Measurements from ENCODE around the gene PRKG1.

The PRKG1 gene

GRCh38 chr10:51459476-51459875, 385.2 kb downstream of the PRKG1 start:
- DNase-seq = no peak

DNA sequence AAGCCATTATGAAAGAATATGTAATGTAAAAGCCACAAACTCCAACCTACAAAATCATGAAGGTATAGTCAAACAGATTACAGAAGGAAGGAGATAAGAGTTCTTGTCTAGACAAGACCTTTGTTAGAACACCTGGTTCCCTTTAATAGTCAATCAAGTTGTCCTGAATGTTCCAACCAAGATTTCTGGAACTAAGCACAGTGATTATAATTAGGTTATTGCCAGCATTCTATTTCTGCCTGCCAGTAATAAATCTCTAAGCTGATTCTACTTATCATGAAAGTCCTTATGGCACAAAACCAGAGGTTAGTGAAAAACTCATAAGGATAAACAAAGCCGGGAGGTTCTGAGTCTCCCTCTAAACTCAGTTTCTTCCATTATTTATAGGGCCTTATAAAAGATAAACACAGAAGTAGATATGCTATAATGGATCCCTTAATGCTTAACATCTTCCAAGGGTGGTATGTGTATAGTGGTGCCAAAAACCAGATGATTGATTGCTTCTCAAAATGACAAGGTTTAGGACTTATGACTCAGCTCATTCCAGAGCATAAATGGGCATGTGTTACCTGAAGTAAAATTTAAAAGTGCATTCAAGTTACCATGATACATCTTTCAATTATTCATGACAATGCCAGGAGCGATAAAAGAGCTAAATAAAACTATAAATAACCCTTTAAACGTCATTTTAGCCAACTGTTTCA, 387.9 kb downstream of the PRKG1 start:
- DNase-seq = no peak

- no peak for DNase-seq
Measured at GRCh38 chr10:51468424-51468823, 394.1 kb downstream of the PRKG1 start.

DNA sequence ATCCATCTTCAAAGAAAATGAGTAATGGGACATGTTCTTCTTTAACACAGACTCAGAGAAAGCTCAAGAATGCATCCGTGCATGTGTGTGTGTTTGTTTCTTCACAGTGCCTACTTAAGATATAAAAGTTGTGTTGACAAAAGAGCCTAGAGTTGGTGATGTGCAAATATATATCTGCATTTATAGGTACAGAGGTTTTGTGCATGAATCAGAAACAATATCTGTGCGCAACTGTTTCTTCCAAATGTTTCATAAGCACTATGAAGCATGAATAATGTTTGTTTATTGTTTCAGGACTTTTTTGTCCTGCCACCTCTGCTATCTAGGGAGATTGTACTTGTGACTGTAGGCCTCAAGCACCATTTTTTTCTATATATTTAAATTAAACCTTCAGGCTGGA, 395.4 kb downstream of the PRKG1 start:
- DNase-seq = no peak

GRCh38 chr10:51471271-51471670, 397.0 kb downstream of the PRKG1 start:
- DNase-seq = no peak

DNA sequence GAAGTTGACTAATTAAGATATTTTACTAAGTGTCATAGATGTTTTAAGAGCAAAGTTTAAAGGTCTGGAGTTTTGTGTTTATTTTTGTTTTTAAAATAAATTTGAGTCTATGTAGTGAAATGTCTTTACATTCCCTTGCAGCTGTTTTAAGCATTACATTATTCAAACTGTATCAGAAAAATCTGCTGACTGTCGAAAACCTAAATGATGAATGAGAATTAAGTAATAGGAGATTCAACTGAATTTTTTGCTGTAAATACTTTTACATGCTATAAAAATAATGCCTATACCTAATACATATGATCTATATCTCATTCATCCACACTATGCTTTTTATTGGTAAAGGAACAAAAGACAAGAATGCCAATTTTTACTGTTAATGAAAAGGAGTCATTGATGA, 397.9 kb downstream of the PRKG1 start:
- DNase-seq = no peak

- DNase-seq = no peak
Measured at GRCh38 chr10:51479711-51480110, 405.4 kb downstream of the PRKG1 start.

DNA sequence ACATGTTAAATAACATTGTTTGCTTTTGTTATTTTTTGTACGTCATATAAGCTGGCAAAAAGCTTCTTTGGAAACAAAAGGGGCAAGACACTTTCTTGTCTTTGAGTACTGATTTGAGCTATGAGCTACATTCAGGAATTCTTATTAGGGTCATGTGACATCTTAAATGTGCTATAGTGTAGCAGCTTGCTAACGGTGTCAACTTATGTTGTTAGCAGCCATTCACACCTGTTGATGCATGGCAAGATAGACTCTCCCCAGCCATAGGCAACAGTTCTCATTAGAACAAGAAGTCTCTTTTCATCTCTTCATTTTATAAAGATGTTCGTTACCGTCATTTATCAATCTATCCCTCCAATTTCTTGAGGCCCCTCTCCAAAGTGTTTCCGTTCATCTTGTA, 411.4 kb downstream of the PRKG1 start:
- DNase-seq = no peak

DNA sequence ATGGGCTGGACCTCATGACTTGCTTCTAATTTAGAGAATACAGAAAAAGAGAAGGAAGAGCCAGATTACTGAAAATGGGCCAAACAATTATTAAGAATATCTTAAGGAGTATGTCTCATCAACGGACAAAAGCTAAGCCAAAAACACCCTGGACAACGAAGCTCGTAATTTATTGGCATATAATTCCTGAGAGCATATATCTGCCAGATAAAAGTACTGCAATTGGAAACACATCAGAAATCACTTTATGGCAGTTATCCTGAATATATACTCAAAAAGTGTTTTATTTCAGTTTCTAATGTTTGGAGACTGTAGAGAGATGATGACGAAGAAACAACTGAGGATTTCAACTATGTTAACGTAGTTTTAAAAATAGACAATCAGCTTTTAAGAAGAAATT, 413.3 kb downstream of the PRKG1 start:
- DNase-seq = no peak

GRCh38 chr10:51488766-51489408, 414.6 kb downstream of the PRKG1 start:
- no peak for DNase-seq

- DNase-seq = no peak
Measured at GRCh38 chr10:51498424-51498823, 424.1 kb downstream of the PRKG1 start.

- no peak for DNase-seq
Measured at GRCh38 chr10:51501396-51501795, 427.1 kb downstream of the PRKG1 start.

DNA sequence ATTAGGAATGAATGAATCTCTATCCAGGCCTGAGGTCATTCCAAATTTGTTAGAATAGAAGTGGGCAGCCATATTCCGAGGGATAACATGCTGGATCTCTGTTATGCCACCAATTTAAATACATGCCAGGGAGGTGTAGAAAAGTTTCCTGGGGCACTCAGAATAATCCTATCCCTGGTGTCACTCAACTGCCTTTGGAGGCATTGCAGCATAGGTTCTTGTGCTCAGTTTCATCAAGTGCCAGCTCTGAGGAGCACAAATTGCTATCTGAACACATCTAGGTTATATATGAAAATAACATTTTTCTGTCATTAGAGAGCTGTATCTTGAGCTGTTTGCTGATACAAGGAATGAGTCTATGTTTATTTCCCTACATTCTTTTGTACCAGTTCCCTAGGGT, 427.8 kb downstream of the PRKG1 start:
- DNase-seq = no peak

GRCh38 chr10:51503378-51503777, 429.1 kb downstream of the PRKG1 start:
- no peak for DNase-seq

- DNase-seq = no peak
Measured at GRCh38 chr10:51507476-51507875, 433.2 kb downstream of the PRKG1 start.

- DNase-seq = no peak
Measured at GRCh38 chr10:51508156-51508555, 433.9 kb downstream of the PRKG1 start.

GRCh38 chr10:51510231-51510630, 435.9 kb downstream of the PRKG1 start:
- no peak for DNase-seq

- no peak for DNase-seq
Measured at GRCh38 chr10:51521605-51522004, 447.3 kb downstream of the PRKG1 start.

DNA sequence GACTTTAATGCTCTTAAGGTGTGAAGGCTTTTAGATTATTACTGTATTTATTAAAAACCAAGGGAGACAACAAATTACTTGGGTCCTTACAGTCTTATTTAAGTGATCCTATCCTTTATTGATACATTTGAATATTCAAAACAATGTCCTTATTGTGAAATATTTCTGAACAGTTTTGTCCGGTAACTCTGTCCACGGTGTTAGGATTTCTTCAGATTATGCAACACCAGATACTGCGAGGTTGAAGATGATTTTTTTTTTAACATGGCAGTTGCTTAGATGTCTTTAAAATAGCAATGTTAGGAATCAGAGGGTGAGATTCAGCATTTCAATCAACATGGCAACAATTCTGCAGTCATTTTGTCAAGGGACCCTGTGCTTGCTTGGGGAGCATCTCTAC, 448.6 kb downstream of the PRKG1 start:
- no peak for DNase-seq

- no peak for DNase-seq
Measured at GRCh38 chr10:51523440-51523839, 449.2 kb downstream of the PRKG1 start.

DNA sequence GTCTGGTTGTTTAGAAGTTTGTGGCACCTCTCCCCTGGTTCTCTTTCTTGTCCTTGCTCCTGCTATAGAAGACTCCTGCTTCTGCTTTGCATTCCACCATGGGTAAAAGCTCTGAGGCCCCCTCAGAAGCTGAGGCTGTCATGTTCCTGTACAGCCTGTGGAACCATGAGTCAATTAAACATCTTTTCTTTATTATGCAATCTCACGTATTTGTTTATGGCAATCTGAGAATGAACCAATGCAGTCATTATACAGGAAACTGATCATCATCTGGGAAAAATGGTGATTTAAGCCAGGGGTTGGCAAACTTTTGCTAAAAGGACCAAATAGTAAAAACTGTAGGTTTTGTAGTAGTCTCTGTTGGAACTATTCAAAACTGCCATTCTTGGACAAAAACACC, 449.8 kb downstream of the PRKG1 start:
- no peak for DNase-seq

DNA sequence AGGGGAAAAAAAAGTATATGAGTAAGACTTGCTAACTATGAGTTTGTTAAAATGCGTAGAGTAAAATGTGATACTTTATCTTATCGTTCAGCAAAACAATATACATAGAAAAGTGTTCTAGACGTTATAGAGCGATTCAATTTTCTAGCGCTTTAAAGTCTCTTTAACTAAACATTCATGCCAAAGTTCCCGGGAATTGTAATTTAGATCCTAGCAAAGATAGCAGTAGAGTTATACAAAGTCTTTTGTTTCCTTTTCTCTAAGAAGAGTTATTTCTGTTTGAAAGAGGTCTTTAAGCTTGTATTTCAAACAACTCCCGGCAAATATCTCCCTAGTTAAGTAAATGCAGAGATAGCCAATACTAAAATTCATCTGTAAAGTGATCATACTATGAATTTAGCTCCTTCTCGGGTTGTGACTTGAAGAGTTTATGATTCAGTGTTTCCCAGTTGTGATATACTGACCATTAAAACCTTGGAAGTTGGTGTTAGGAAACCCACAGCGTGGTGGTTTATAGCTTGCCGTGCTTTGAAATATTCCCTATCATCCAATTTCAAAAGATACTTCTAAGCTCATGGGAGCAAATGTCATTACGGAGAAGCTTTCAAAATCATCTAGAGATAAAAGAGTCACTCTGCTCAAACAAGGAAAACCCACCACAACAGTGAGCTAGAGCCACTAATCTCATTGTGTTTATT, 453.4 kb downstream of the PRKG1 start:
- no peak for DNase-seq

DNA sequence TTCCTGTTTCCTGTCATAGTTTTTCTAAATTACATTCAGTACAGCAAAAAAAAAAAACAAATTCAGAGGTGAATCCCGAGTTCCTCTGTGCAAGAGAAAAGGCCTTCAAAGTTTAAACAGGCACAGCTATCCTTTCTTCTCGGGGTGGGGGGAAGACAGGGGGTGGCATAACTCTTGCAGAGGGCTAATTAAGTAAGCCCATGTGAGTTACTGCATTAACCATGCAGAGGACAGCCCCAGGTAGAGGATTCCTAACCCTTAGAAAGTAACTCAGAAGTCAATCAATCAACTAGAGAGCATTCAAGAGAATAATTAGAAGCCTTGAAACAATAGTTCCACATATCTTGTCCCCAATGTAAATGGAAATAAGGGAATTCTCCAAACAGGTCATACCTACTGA, 454.2 kb downstream of the PRKG1 start:
- DNase-seq = no peak

- DNase-seq = no peak
Measured at GRCh38 chr10:51530541-51530940, 456.3 kb downstream of the PRKG1 start.
